ENCODE measurements around the gene ZNRF2. TPM values are rescaled to one million over a fixed set of nuclear protein-coding genes. Genes with fewer than 3 reads are reported as not detected.

Gene ZNRF2
- total RNA-seq, 1 donor from 2014 or later = 13.8 TPM

- Mint-ChIP-seq H3K4me1 (ENCODE audit: low read depth) (peaks cover 38% of the 10 kb centered on the region), H3K27me3 (no peaks in the 10 kb centered on the region), H3K4me3 (ENCODE audit: low read depth) (no peak overlapping the region), H3K27ac (no peak overlapping the region), H3K36me3 (ENCODE audit: insufficient read depth) (no peaks in the 10 kb centered on the region), H3K9me3 (ENCODE audit: low read depth) (no peaks in the 10 kb centered on the region)
- TF ChIP-seq, protein P1, sequence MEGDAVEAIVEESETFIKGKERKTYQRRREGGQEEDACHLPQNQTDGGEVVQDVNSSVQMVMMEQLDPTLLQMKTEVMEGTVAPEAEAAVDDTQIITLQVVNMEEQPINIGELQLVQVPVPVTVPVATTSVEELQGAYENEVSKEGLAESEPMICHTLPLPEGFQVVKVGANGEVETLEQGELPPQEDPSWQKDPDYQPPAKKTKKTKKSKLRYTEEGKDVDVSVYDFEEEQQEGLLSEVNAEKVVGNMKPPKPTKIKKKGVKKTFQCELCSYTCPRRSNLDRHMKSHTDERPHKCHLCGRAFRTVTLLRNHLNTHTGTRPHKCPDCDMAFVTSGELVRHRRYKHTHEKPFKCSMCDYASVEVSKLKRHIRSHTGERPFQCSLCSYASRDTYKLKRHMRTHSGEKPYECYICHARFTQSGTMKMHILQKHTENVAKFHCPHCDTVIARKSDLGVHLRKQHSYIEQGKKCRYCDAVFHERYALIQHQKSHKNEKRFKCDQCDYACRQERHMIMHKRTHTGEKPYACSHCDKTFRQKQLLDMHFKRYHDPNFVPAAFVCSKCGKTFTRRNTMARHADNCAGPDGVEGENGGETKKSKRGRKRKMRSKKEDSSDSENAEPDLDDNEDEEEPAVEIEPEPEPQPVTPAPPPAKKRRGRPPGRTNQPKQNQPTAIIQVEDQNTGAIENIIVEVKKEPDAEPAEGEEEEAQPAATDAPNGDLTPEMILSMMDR (IDR thresholded peaks at IDR 0.05; ENCODE audit: unreplicated experiment) = no peak
- DNase-seq (ENCODE audit: low spot score, unreplicated experiment) = no peak
These were observed 22.6 kb downstream of the ZNRF2 start for GRCh38 chr7:30306976-30307375.

DNA sequence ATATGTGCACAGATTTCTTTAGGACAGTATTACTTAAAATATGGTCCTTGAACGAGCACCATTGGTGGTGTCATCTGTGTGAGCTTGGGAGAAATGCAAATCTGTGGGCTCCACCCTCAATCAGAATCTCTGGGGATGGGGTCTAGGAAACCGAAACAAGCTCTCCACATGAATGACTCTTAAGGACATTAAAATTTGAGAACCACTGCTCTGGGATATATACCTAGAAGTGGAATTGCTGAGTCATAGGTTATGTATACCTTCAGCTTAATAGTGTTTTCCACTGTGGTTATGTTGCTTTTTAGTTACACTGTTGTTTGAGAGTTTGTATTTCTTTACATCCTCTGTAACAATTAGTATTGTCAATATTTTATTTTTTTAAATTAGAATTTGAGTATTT lies 24.0 kb downstream of the ZNRF2 start:
- Mint-ChIP-seq H3K4me1 (ENCODE audit: low read depth) (peaks cover 42% of the 10 kb centered on the region), H3K4me3 (ENCODE audit: low read depth) (no peak overlapping the region)

DNA sequence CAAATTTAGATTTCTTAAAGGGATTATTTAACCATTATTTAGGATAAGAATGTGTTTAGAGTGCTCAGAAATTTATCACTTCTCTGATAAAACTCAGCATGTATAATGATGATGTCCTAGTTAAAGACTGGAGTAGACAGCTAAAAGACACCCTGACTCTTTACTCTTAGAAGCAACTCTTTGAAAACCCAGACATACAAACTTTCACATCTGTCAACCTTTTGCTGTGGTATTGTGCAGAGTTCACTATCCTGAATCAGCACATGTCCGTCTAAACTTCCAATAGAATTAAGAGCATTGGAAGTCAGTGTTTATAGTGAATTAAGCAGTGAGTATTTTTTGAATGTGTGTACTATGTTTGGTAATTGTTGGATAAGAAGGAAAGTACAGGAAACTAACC lies 24.9 kb downstream of the ZNRF2 start:
- no peaks in the 10 kb centered on the region for H3K9me3 Mint-ChIP-seq (ENCODE audit: low read depth)
- TF ChIP-seq, protein P1 (IDR thresholded peaks at IDR 0.05; ENCODE audit: unreplicated experiment) = no peak
- H3K4me3 Mint-ChIP-seq (ENCODE audit: low read depth) = no peak overlapping the region
- no peaks in the 10 kb centered on the region for H3K36me3 Mint-ChIP-seq (ENCODE audit: insufficient read depth)
- no peak overlapping the region for H3K27ac Mint-ChIP-seq
- no peaks in the 10 kb centered on the region for H3K27me3 Mint-ChIP-seq
- DNase-seq (ENCODE audit: low spot score, unreplicated experiment) = no peak
- H3K4me1 Mint-ChIP-seq (ENCODE audit: low read depth) = peaks cover 39% of the 10 kb centered on the region

More for the DNA sequence above, 24.0 kb downstream of the ZNRF2 start:
- no peak for DNase-seq (ENCODE audit: low spot score, unreplicated experiment)
- Mint-ChIP-seq H3K27me3 (no peaks in the 10 kb centered on the region), H3K36me3 (ENCODE audit: insufficient read depth) (no peaks in the 10 kb centered on the region), H3K9me3 (ENCODE audit: low read depth) (no peaks in the 10 kb centered on the region), H3K27ac (no peak overlapping the region)
- TF ChIP-seq, protein P1 (IDR thresholded peaks at IDR 0.05; ENCODE audit: unreplicated experiment) = no peak

DNA sequence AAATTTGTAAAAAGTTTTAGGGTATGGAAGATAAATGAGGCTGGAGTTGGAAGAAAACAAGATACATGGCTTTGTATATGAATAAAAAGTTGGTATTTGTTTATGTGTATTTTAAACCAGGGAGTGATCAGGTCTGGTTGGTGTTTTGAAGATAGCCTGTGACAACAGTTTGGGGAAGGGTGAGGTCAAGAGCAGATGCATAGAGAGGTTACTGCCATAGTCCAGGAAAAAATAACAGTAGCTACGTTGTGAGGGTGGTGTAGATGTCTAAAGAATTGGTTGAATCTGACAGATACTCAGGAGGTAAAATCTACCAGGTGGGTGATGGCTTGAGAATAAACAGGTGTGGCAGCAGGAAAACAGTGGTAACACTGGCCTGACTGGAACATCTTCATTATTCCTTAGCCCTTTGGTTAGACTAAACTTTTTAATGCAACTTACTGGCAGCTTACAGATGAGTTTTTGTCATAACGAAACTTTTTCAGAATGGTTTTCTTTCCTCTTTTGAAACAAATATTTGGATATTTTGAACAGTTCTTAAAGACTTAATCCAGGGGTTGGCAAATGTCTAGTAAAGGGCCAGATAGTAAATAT lies 25.5 kb downstream of the ZNRF2 start:
- TF ChIP-seq, protein P1 (IDR thresholded peaks at IDR 0.05; ENCODE audit: unreplicated experiment) = no peak
- no peak overlapping the region for H3K27ac Mint-ChIP-seq

GRCh38 chr7:30310674-30311362 lies 26.4 kb downstream of the ZNRF2 start:
- H3K36me3 Mint-ChIP-seq (ENCODE audit: insufficient read depth) = no peaks in the 10 kb centered on the region
- peaks cover 28% of the 10 kb centered on the region for H3K4me1 Mint-ChIP-seq (ENCODE audit: low read depth)
- no peaks in the 10 kb centered on the region for H3K9me3 Mint-ChIP-seq (ENCODE audit: low read depth)
- TF ChIP-seq, protein P1 (IDR thresholded peaks at IDR 0.05; ENCODE audit: unreplicated experiment) = no peak
- no peak overlapping the region for H3K27ac Mint-ChIP-seq
- no peak overlapping the region for H3K4me3 Mint-ChIP-seq (ENCODE audit: low read depth)
- no peak for DNase-seq (ENCODE audit: low spot score, unreplicated experiment)
- H3K27me3 Mint-ChIP-seq = no peaks in the 10 kb centered on the region

More for the DNA sequence above, 25.5 kb downstream of the ZNRF2 start:
- Mint-ChIP-seq H3K9me3 (ENCODE audit: low read depth) (no peaks in the 10 kb centered on the region), H3K36me3 (ENCODE audit: insufficient read depth) (no peaks in the 10 kb centered on the region), H3K27me3 (no peaks in the 10 kb centered on the region), H3K4me1 (ENCODE audit: low read depth) (peaks cover 34% of the 10 kb centered on the region), H3K4me3 (ENCODE audit: low read depth) (no peak overlapping the region)
- no peak for DNase-seq (ENCODE audit: low spot score, unreplicated experiment)

All from progenitor cell of endocrine pancreas (in vitro differentiated cells).